Measurements from ENCODE around the gene ESPN.

GRCh38 chr1:6412896-6413295, 11.7 kb upstream of the ESPN start:
- TF ChIP-seq CTCF (IDR thresholded peaks at IDR 0.05) (no peak), POLR2A (IDR thresholded peaks at IDR 0.05) (no peak), POLR2AphosphoS5 (IDR thresholded peaks at IDR 0.05) (no peak), EP300 (IDR thresholded peaks at IDR 0.05) (no peak)

Data from gastroesophageal sphincter (tissue), 3 donors.